SK-N-MC (cell line): ENCODE results near the gene SKP1.

Experiments used
- DNase-seq: peaks from one replicate; pipeline ENCODE4 v3.0.0-alpha.2; 2011; ENCODE audit warnings: low read depth, low spot score
- H3K27ac ChIP-seq: fragments of 200-600 bp; sonication (generic); 2 replicates; pipeline ENCODE4 v1.5.1; 2016; ENCODE audit warnings: mixed run types
- H3K36me3 ChIP-seq: fragments of 200-600 bp; sonication (generic); 2 replicates; pipeline ENCODE4 v1.6.1; 2017; ENCODE audit warnings: antibody characterized with exemption, low read length, mixed read lengths; ENCODE audit not compliant: insufficient read depth
- H3K4me3 ChIP-seq: fragments of 200-600 bp; sonication (generic); 2 replicates; pipeline ENCODE4 v1.5.1; 2016
- H3K9ac ChIP-seq: fragments of 200-600 bp; sonication (generic); 2 replicates; pipeline ENCODE4 v1.8.0; 2017; ENCODE audit warnings: mixed run types, mixed read lengths; ENCODE audit not compliant: insufficient read length
- H3K9me3 ChIP-seq: fragments of 200-600 bp; sonication (generic); 2 replicates; pipeline ENCODE4 v1.6.1; 2017; ENCODE audit warnings: low read depth, mild to moderate bottlenecking, antibody characterized with exemption, low read length, moderate library complexity, mixed read lengths
- EZH2 ChIP-seq: fragments of 200-600 bp; sonication (generic); IDR thresholded peaks from one replicate; pipeline ENCODE4 v1.6.1; 2017; ENCODE audit warnings: antibody characterized with exemption
- FOXP2 ChIP-seq: optimal IDR thresholded peaks from 2 replicates; pipeline ENCODE3; 2011; ENCODE audit warnings: mild to moderate bottlenecking, moderate library complexity; ENCODE audit not compliant: insufficient read depth; ENCODE audit errors: extremely low read length, control extremely low read depth
- POLR2AphosphoS5 ChIP-seq: IDR thresholded peaks from 2 replicates; pipeline ENCODE4 v1.6.1; 2012; ENCODE audit warnings: mild to moderate bottlenecking, low read depth, low read length, borderline replicate concordance

The SKP1 gene

DNA sequence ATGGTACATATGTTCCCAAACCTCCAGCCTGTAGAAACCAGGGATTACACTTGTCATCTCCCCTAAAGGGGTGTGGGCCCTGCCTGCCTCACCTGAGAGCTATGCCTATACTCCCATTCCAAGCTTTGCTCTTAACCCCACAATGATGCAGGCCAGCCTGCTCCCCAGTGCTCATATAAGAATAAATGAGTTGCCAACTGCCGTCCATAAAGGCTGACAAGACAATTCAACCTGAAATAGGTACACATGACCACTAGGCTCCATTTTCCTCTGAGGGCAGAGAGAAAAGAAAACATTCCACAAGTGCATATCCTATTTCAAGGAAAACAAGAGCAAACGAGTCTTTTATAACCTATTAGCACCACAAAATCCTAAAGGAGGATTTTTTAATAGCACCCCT is 28.4 kb downstream of the SKP1 start:
- Histone ChIP-seq H3K4me3 (no peak overlapping the region), H3K36me3 (peaks cover 58% of the 10 kb centered on the region), H3K9ac (no peak overlapping the region), H3K9me3 (no peaks in the 10 kb centered on the region), H3K27ac (no peak overlapping the region)
- TF ChIP-seq POLR2AphosphoS5 (no peak), EZH2 (no peak), FOXP2 (no peak)
- DNase-seq = no peak

DNA sequence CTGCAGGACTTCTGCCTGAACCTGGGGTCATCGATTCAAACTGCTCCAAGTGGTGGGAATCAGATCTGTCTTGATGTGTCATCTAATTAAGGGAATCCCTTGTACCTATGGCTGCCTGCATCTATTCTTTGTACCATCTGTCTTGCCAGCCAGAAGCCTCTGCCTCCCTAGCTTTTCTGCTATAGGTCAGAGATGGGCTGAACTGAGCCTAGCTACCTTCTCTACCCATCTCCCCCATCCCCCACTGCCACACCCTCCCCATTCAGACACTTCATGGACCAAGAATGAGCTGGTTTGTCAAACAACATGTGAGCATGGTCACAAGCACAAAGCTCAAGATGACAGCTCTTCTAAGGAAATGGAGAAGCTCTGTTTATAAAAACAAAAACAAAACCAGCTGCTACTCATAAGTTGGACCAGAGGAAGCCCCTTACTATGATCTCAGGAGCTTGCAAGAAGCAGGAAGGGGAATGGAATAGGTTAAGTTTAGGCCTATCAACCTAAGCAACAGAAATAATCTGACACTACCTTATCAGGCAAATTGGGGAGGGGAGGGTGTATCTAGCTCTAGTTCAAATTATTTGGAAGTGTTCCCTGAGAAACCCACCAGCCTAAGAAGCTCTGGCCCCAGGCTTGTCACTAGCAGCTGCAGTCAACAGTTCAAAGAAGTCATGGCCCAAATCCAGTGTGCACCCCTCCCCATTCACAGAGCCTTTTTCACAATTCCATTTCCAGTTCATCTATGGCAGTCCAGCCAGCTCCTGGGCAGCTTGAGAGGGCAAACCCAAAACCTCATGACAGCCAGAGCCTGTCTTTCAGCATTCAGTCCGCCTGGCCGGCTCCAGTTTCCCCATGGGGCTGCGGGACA is 29.9 kb downstream of the SKP1 start:
- DNase-seq = no peak
- Histone ChIP-seq H3K27ac (no peak overlapping the region), H3K36me3 (peaks cover 49% of the 10 kb centered on the region), H3K9ac (no peak overlapping the region), H3K9me3 (no peaks in the 10 kb centered on the region), H3K4me3 (no peak overlapping the region)
- TF ChIP-seq FOXP2 (no peak), POLR2AphosphoS5 (no peak), EZH2 (no peak)

DNA sequence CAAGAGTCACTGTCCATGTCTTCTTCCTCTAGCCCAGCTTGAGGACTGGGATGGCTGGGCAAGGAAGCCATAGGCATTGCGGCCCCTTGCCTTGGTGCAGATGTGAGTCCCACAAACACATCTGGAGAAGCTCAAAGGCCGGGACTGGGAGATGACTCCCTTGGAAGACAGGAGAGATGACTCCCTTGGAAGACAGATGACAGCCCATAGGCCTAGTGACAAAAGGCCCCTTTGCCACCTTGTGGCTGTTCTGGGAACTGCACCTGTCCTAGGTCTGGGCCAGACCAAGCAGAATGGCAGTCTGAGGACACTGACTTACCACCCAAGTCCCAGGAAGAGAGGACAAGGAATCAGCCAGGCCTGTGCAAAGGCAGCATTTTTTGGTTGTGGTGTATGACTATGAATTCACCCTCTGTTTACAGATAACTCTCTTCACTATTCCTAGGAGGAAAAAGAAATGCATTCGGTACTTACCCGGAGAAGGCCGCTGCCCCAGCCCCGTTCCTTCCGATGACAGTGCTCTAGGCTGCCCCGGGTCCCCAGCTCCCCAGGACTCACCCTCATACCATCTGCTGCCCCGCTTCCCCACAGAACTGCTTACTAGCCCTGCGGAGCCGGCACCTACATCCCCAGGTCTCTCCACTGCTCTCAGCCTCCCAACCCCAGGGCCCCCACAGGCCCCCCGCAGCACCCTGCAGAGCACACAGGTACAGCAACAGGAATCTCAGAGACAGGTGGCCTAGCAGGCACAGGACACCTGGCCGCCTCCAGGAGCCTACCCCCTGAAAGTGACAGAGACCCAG is 30.8 kb downstream of the SKP1 start:
- DNase-seq = peak; percentile 18
- Histone ChIP-seq H3K9ac (no peak overlapping the region), H3K4me3 (no peak overlapping the region), H3K9me3 (no peaks in the 10 kb centered on the region), H3K36me3 (peaks cover 45% of the 10 kb centered on the region), H3K27ac (no peak overlapping the region)
- TF ChIP-seq EZH2 (no peak), FOXP2 (no peak), POLR2AphosphoS5 (no peak)

DNA sequence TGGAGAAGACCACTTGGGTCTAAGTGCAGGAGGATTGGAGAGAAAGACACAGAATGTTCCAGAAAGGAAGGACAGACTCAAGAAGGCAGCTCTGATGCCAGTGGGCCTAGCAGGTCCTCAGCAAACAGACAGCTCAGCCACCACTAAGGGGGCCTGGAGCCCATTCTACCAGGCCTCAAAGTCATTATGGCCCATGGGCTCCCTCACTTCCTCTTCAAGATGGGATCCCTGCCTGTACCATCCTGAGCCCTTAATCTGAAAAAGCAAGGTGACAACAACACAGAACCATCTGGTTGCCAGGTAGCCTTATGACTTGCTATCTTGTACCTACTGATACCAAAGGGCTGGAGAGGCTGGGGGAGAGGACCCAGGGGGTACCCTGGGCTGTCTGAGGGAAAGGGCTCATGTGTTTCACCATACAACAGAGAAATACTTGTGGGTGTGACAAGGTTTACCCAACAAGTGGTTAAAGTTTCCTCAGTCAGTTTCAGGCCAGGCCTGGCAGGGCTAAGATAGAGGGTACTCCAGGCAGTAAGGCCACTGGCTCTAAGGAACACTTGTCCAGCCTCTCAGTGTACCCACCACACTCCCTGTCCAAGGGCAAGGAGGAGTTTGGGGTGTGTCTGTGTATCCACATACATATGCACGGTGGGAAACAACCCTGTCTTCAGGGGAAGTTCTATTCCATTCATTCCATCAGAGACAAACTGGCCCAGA is 31.6 kb downstream of the SKP1 start:
- H3K9me3 ChIP-seq = no peaks in the 10 kb centered on the region
- H3K36me3 ChIP-seq = peaks cover 40% of the 10 kb centered on the region
- TF ChIP-seq FOXP2 (no peak), EZH2 (no peak), POLR2AphosphoS5 (no peak)
- no peak for DNase-seq
- H3K27ac ChIP-seq = no peak overlapping the region
- H3K4me3 ChIP-seq = no peak overlapping the region
- no peak overlapping the region for H3K9ac ChIP-seq

DNA sequence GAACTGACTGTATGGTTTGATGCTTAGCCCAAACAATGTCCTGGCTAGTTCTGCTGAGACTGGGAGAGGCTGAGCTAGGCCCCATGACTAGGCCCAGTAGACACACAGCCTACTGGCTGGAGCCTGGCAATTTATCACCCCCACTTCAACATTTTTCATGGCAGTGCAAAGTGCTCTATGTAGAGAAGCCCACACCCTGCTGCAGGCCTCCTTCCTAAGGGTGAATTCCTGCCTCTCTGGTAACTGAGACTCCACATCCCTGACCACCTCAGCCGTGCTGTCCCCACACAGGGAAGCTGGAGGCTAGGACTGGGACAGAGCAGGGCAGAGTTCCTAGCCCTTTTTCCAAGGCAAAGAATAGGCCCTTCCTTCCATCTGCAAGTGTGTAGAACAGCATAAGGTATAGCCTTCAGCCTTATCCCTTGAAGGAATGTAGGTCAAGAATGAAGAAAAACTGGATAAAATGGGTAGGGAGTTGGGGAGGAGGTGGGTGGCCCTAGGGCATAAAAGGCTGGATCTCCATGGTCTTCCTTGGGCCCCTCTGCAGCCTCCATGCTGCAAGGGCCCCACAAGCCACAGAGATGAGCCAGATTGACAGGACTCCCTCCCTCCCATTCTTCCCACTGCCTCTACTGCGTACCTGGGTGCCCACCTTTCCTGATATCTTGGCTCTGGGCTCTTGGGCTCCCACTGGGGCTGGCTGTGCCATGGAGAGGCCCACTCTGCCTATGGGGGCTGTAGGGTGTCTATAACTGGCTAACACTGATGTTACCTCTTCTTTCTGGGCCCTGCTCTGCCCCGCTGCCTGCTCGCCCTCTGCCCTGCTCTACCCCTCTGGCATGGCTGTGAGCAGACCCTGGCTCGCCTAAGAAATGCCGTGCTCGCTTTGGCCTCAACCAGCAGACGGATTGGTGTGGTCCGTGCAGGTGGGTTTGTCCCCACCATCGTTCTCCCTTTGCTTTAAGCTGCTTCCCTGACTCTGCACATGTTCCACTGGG is 32.5 kb downstream of the SKP1 start:
- Histone ChIP-seq H3K9ac (no peak overlapping the region), H3K4me3 (no peak overlapping the region), H3K9me3 (no peaks in the 10 kb centered on the region), H3K36me3 (peaks cover 31% of the 10 kb centered on the region), H3K27ac (no peak overlapping the region)
- TF ChIP-seq POLR2AphosphoS5 (no peak), FOXP2 (no peak), EZH2 (no peak)
- DNase-seq = no peak

DNA sequence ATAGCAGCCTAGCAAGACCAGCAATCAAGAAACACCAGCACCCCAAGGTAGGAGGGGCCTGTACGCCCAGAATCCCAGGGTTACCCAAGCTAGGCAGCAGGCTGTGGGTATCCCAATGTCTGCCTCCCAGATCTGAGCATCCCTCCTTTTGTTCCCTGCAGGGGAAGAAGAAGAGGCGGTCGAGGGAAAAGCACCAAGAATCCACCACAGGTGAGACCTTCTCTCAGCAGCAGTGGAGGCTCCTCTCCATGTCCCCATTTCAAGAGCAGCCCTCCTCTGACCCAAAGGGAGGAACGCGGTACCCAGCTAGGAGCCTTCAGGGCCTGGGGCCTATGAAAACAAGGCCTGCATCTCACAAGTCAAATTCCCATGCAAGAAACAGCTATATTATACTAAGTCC is 33.3 kb downstream of the SKP1 start:
- no peak overlapping the region for H3K27ac ChIP-seq
- no peak overlapping the region for H3K9ac ChIP-seq
- H3K9me3 ChIP-seq = no peaks in the 10 kb centered on the region
- DNase-seq = no peak
- TF ChIP-seq EZH2 (no peak), FOXP2 (no peak), POLR2AphosphoS5 (no peak)
- no peak overlapping the region for H3K4me3 ChIP-seq
- peaks cover 29% of the 10 kb centered on the region for H3K36me3 ChIP-seq

DNA sequence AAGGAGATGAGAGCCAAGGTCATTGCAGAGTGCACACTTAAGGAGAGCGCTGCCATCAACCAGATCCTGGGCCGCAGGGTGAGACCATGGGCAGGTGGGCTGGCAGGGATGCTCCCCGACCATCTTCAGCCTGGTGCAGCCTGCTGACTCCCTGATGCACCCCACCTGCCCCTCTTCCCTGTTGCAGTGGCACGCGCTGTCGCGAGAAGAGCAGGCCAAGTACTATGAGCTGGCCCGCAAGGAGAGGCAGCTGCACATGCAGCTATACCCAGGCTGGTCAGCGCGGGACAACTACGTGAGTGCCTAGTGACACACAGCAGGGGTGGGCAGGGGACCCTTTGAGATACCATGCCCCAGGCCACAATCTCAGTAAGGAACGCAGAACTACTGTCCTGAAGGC is 33.9 kb downstream of the SKP1 start:
- peaks cover 29% of the 10 kb centered on the region for H3K36me3 ChIP-seq
- no peak overlapping the region for H3K27ac ChIP-seq
- no peak for TF ChIP-seq FOXP2
- H3K9me3 ChIP-seq = no peaks in the 10 kb centered on the region
- H3K4me3 ChIP-seq = no peak overlapping the region
- H3K9ac ChIP-seq = no peak overlapping the region
- DNase-seq = no peak

DNA sequence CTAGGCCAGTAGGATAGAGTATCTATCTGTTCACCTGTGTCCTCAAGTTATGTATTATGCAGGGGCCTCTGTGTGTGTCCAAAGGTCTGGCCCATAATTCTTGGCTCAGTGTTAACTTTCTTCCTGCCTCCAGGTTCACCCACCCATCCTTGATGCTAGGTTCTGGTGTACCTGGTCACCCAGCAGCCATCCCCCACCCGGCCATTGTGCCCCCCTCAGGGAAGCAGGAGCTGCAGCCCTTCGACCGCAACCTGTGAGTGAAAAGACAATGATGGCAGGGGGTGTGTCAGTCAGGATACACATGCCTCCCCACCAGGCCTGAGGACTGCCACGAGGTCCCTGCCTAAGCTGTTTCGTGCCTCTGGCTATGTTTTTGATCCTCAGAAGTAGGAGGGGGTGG is 34.7 kb downstream of the SKP1 start:
- no peak overlapping the region for H3K4me3 ChIP-seq
- peaks cover 29% of the 10 kb centered on the region for H3K36me3 ChIP-seq
- TF ChIP-seq FOXP2 (no peak), EZH2 (no peak), POLR2AphosphoS5 (no peak)
- H3K9ac ChIP-seq = no peak overlapping the region
- H3K27ac ChIP-seq = no peak overlapping the region
- no peaks in the 10 kb centered on the region for H3K9me3 ChIP-seq
- DNase-seq = no peak
